Transverse colon (tissue), 4 donors: ENCODE measurements around the gene GLIS1. TPM values are rescaled to one million over a fixed set of nuclear protein-coding genes. Genes with fewer than 3 reads are reported as not detected.
"Not testable (repeated sequence)": the region's sequence is repeated elsewhere in the genome, so short reads cannot be mapped to it uniquely, and the experiment has no call there.

Experiments
- DNase-seq: peaks from one replicate; pipeline ENCODE4 v3.0.0-alpha.2; 2019
- H3K27ac ChIP-seq, 4 donors: fragments of 200-600 bp; sonication (generic); 2 replicates each; pipeline ENCODE4 v1.5.1; 2016 to 2018; ENCODE audit warnings: inconsistent platforms in 4 of 4
- H3K27me3 ChIP-seq: fragments of 200-600 bp; sonication (generic); 2 replicates; pipeline ENCODE4 v1.5.1; 2017; ENCODE audit warnings: inconsistent platforms
- H3K36me3 ChIP-seq, 4 donors: fragments of 200-600 bp; sonication (generic); 2 replicates each; pipeline ENCODE4 v1.5.1; 2017 to 2019; ENCODE audit warnings: inconsistent platforms in 4 of 4
- H3K4me1 ChIP-seq, 4 donors: fragments of 200-600 bp; sonication (generic); 2 replicates each; pipeline ENCODE4 v1.5.1; 2017 to 2020; ENCODE audit warnings: inconsistent platforms in 4 of 4
- H3K4me3 ChIP-seq, 4 donors: fragments of 200-600 bp; sonication (generic); 1 replicate in 1 of 4; 2 replicates in 3 of 4; pipeline versions ENCODE4 v1.5.1 to v1.6.1; 2017 to 2019; ENCODE audit warnings: inconsistent platforms in 4 of 4
- H3K9me3 ChIP-seq, 2 donors: fragments of 200-600 bp; sonication (generic); 2 replicates each; pipeline ENCODE4 v1.5.1; 2017 to 2019; ENCODE audit warnings: inconsistent platforms in 2 of 2
- EP300 ChIP-seq: sonication (generic); formaldehyde crosslinking; IDR thresholded peaks from one replicate; pipeline ENCODE4 v1.6.1; 2017; ENCODE audit warnings: antibody characterized with exemption, low read depth
- POLR2A ChIP-seq: fragments of 450-650 bp; IDR thresholded peaks from one replicate; pipeline ENCODE4 v1.6.1; 2016; ENCODE audit warnings: antibody characterized with exemption, mild to moderate bottlenecking, moderate library complexity
- POLR2AphosphoS5 ChIP-seq, 3 donors: sonication (generic); formaldehyde crosslinking; IDR thresholded peaks; one replicate each; pipeline ENCODE4 v1.6.1; 2016; ENCODE audit warnings: antibody characterized with exemption in 3 of 3
- WGBS, 2 donors: methylation state at CpG; one replicate each; pipeline ENCODE4 v1.1.5; 2018; ENCODE audit warnings: low coverage in 1 of 2; 5-methylcytosine and 5-hydroxymethylcytosine counted together
- in situ Hi-C, 4 donors: fragments of 200-750 bp; cut with MboI; loops; one replicate each; pipeline versions ENCODE4 v1.15.0 to v1.15.1; 2017; ENCODE audit warnings: low sequenced_read_pairs in 3 of 4, low pct_ligation_motif_present in 1 of 4, low pct_unique_long_range_greater_than_20kb in 1 of 4
- intact Hi-C: fragments of 100-400 bp; cut with DNase I; formaldehyde crosslinking; loops from one replicate; pipeline ENCODE4 v1.15.1; 2023; ENCODE audit warnings: low total_unique reads
- total RNA-seq, 4 donors: library from RNA; depleted of rRNA; stranded (reverse); fragments of >200 nt; gene quantifications; one replicate each; pipeline ENCODE4 v1.1.0, GENCODE V29; 2016
- TF ChIP-seq, protein P1 (sequence below), 5 experiments: fragments of 200-600 bp in 3 of 5; fragments of 450-650 bp in 2 of 5; sonication (generic) in 3 of 5; IDR thresholded peaks; 1 replicate in 2 of 5; 2 replicates in 3 of 5; pipeline ENCODE4 v1.5.1; 2016 to 2017; ENCODE audit warnings: antibody characterized with exemption in 5 of 5, inconsistent platforms in 3 of 5, mild to moderate bottlenecking in 2 of 5, moderate library complexity in 1 of 5

Gene GLIS1
- total RNA-seq, 4 donors from 2014 or later: 0.16 to 0.75 (median 0.27) TPM; not detected in 1

DNA sequence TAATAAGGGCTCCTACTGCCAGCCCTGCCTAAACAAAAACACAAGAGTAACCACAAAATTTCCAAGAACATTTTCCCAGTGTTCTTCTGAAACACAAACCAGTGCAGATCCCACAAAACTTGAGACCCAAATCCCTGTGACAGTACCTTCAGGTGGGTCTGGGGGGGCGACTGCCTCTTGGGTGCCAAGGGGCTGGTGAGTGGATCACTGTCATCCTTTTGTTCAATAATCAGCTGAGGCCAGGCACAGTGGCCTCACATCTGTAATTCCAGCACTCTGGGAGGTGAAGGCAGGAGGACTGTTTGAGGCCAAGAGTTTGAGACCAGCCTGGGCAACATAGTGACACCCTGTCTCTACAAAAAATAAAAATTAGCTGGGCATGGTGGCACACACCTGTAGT, 87.6 kb downstream of the GLIS1 start:
- Histone ChIP-seq H3K4me1 (no peaks in the 10 kb centered on the region), H3K4me3 (no peak overlapping the region), H3K27ac (no peak overlapping the region), H3K36me3 (no peaks in the 10 kb centered on the region), H3K9me3 (no peaks in the 10 kb centered on the region), H3K27me3 (no peaks in the 10 kb centered on the region)
- in situ Hi-C loops: no loop called here
- WGBS, 2 donors: 57% methylated on average over 1 of the region's 1 CpG; no CpG with 5 or more reads in 1 of the 2 donors
- intact Hi-C loops: no loop called here
- TF ChIP-seq, protein P1, sequence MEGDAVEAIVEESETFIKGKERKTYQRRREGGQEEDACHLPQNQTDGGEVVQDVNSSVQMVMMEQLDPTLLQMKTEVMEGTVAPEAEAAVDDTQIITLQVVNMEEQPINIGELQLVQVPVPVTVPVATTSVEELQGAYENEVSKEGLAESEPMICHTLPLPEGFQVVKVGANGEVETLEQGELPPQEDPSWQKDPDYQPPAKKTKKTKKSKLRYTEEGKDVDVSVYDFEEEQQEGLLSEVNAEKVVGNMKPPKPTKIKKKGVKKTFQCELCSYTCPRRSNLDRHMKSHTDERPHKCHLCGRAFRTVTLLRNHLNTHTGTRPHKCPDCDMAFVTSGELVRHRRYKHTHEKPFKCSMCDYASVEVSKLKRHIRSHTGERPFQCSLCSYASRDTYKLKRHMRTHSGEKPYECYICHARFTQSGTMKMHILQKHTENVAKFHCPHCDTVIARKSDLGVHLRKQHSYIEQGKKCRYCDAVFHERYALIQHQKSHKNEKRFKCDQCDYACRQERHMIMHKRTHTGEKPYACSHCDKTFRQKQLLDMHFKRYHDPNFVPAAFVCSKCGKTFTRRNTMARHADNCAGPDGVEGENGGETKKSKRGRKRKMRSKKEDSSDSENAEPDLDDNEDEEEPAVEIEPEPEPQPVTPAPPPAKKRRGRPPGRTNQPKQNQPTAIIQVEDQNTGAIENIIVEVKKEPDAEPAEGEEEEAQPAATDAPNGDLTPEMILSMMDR (IDR thresholded peaks at IDR 0.05): no peak
- no peak for TF ChIP-seq POLR2AphosphoS5 (IDR thresholded peaks at IDR 0.05)
- TF ChIP-seq EP300: no peak
- TF ChIP-seq POLR2A: no peak
- no peak for DNase-seq

DNA sequence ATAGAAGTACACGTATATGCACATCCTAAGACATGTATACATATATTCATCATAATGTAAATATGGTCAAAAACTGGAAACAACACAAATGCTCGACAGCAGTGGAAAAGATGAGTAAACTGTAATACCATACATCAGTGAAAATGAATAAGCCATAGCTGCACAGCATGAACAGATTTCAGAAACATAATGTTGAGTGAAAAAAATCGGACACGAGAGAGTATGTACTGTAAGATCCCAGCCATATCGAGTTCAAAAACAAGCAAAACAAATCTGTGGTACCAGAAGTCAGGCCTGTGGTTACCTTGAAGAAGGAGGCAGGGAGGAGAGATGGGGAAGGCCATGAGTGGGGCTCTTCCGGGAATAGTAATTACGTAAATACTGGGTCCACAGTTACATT, 90.4 kb downstream of the GLIS1 start:
- Histone ChIP-seq H3K9me3 (no peaks in the 10 kb centered on the region), H3K36me3 (no peaks in the 10 kb centered on the region), H3K4me1 (no peaks in the 10 kb centered on the region), H3K4me3 (no peak overlapping the region), H3K27me3 (no peaks in the 10 kb centered on the region), H3K27ac (no peak overlapping the region)
- intact Hi-C loops (no loop called here), in situ Hi-C loops (no loop called here)
- TF ChIP-seq, protein P1 (IDR thresholded peaks at IDR 0.05): no peak
- no peak for TF ChIP-seq POLR2AphosphoS5 (IDR thresholded peaks at IDR 0.05)
- no peak for TF ChIP-seq EP300
- no peak for TF ChIP-seq POLR2A
- 72 to 79% methylated on average over 7 of the region's 7 CpGs for WGBS, 2 donors
- DNase-seq: no peak

DNA sequence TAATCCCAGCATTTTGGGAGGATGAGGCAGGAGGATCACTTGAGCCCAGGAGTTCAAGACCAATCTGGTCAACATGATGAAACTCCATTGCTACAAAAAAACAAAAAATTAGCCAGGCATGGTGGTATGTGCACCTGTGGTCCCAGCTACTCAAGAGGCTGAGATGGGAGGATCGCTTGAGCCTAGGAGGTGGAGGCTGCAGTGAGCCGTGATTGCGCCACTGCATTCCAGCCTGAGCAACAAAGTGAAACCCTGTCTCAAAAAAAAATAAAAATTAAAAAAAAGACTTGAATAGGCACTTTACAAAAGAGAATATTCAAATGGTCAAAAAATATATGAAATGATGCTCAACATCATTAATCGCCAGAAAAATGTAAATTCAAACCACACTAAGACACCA, 91.0 kb downstream of the GLIS1 start:
- H3K27ac ChIP-seq, H3K36me3 ChIP-seq, intact Hi-C loops, H3K4me1 ChIP-seq, H3K4me3 ChIP-seq, DNase-seq, H3K9me3 ChIP-seq, H3K27me3 ChIP-seq, in situ Hi-C loops: not testable (repeated sequence)
- WGBS, 2 donors: 92% methylated on average over 3 to 4 of the region's 4 CpGs

DNA sequence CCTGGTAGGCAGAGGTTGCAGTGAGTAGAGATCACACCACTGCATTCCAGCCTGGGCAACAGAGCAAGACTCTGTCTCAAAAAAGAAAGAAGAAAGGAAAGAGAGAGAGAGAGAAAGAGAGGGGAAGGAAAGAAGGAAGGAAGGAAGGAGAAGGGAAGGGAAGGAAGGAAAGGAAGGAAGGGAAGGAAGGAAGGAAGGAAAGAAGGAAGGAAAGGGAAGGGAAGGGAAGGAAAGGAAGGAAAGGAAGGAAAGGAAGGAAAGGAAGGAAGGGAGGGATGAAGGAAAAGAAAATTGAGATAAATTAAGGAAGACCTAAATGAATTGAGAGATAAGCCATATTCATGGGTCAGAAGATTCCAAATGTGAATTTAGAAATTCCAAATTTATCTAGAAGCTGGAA, 92.2 kb downstream of the GLIS1 start:
- no peak for TF ChIP-seq EP300
- no peak for TF ChIP-seq POLR2AphosphoS5 (IDR thresholded peaks at IDR 0.05)
- TF ChIP-seq POLR2A: no peak
- TF ChIP-seq, protein P1 (IDR thresholded peaks at IDR 0.05): no peak
- H3K4me3 ChIP-seq: no peak overlapping the region
- H3K36me3 ChIP-seq: no peaks in the 10 kb centered on the region
- intact Hi-C loops: no loop called here
- no peak for DNase-seq
- no peaks in the 10 kb centered on the region for H3K4me1 ChIP-seq
- in situ Hi-C loops: no loop called here
- no peak overlapping the region for H3K27ac ChIP-seq
- H3K9me3 ChIP-seq: no peaks in the 10 kb centered on the region
- H3K27me3 ChIP-seq: no peaks in the 10 kb centered on the region

DNA sequence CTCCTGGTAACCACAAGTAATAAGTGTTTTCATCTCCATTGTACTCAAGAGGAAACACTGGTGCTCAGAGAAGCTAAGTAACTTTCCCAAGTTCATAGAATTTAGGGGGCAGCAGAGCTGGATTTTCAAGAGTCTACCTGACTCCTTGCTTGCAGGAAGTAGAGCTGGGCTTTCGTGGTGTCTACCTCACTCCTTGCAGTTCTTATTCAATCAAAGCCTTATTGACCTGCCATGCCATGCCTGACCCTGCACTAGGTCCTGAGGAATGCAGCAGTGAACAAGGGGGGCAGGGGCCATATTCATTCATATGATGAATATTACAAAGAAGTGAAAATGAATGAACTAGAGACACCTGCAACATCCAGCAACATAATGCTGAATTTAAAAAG, 93.3 kb downstream of the GLIS1 start:
- Histone ChIP-seq H3K36me3 (no peaks in the 10 kb centered on the region), H3K27ac (no peak overlapping the region), H3K27me3 (no peaks in the 10 kb centered on the region), H3K4me1 (no peaks in the 10 kb centered on the region), H3K4me3 (no peak overlapping the region), H3K9me3 (no peaks in the 10 kb centered on the region)
- no peak for DNase-seq
- in situ Hi-C loops (no loop called here), intact Hi-C loops (no loop called here)
- TF ChIP-seq EP300: no peak
- no peak for TF ChIP-seq POLR2A
- 83 to 100% methylated on average over 1 of the region's 1 CpG for WGBS, 2 donors
